ENCODE results near the gene RPSA.
"Not testable (repeated sequence)": the region's sequence is repeated elsewhere in the genome, so short reads cannot be mapped to it uniquely, and the experiment has no call there.

The RPSA gene

DNA sequence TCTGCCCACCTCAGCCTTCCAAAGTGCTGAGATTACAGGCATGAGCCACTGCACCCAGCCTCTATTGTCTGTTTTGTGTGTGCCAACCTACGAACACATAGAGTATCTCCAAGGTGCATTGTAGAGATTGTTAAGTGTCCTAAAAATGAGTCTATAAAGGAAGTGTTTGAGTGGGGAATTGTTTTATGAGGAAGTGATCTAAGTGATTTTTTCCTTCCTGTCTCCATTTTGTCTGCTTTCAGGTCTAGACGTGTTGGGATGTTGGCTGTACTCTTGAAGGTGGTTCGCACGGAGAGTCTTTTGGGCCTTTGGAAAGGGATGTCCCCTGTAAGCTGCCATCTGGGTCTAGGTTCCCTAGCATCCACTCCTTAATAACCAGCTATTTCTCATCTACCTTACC is 16.3 kb upstream of the RPSA start:
- DNase-seq, result no peak

DNA sequence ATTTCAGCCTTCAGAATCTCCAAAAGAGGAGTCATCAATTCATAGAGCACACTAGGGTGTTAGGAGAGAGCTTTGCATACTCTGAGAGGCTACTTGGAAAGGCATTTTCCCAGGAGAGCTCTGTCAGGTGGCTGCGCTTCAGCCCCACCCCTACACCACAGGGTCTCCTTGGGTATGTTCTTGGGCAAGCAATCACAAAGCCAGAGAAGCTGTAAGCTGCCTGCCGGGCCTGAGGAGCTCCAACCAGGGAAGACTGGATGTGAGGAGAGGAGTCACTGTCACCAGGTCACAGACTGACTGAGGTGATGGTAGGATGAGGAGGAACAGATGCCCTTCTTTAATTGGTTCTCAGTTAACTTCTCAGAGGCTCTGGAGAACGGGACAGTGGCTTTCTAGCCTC is 9.8 kb upstream of the RPSA start:
- no peak for DNase-seq

DNA sequence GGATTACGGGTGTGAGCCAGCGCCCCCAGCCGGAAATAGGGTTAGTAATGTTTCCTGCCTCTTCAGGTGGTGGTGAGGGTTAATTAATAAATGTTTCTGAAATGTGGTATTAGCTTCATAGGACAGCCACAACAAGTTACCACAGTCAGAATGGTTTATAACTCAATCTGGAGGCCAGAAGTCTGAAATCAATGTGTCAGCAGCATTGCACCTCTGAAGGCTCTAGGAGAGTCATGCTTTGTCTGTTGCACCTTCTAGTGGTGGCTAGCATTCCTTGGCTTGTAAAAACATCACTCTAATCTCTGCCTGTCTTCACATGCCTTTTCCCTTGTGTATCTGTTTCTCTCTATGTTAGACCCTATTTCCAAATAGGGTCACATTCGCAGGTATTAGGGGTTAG is 7.8 kb upstream of the RPSA start:
- DNase-seq, result no peak

DNA sequence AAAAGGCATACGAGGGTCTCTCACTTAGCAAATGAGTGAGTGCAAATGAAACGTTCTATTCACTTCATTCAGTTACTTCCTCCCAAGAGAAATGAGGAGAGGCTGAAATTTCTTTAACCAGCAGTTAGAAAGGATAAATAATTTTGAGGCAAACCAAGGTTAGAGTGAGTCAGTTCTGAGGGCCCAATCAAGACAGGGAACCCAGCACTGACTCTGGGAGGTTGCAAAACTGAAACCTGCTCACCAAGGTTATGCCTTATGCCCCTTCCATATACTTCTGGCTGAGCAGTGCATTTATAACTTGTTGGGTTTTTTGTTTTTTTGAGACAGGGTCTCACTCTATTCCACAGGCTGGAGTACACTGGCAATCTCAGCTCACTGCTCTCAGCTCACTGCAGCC is 4.5 kb upstream of the RPSA start:
- no peak for DNase-seq

DNA sequence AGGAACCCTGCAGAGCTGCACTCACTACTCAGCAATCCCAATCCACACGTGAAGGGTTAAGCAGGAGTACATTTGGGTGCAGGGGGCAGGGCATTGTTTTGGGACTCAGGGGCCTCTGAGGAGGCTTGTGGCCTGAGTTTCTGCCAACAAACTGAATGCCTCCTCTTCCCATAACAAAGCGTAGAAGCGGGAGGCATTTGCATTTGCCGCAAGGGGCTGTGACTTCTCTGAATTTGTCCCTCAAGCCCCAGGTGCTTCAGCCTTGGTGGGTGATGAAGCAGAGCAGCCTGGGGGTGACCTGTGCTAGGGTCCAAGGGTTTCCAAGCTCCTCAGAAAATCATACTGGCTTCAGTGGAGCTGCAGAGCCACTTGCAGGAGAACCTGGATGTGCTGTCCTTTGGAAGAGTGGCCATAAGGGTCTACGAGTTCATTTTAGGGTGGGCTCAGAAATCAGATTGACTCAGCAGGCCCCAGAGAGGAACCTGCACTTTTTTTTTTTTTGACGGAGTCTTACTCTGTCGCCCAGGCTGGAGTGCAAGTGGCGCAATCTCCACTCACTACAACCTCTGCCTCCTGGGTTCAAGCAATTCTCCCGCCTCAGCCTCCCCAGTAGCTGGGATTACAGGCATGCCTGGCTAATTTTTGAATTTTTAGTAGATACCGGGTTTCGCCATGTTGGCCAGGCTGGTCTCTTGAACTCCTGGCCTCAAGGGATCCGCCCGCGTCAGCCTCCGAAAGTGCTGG is 1.4 kb upstream of the RPSA start:
- DNase-seq, result no peak

DNA sequence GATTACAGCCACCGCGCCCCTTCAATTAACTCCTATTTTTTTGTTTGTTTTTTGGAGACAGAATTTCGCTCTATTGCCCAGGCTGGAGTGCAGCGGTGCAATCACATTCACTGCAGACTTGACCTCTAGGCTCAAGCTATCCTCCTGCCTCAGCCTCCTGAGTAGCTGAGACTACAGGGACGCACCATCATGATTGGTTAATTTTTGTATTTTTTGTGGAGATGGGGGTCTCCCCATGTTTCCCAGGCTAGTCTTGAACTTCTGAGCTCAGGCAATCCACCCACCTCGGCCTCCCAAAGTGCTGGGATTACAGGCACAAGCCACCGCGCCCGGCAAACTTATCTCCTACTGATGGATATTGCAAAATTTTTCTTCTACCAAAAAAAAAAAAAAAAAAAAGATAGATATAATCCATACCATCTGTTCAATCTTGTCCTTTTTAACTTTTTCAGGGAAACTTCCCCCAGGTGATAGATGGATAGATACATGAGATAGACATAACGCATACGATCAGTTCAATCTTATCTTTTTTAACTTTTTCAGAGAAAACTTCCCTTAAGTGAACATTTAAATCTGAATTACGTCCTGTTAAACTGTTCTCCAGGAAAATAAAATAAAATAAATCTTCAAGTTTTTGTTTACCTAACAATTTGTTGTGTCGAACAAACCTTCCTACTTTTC is 693 bp upstream of the RPSA start:
- DNase-seq, result no peak

DNA sequence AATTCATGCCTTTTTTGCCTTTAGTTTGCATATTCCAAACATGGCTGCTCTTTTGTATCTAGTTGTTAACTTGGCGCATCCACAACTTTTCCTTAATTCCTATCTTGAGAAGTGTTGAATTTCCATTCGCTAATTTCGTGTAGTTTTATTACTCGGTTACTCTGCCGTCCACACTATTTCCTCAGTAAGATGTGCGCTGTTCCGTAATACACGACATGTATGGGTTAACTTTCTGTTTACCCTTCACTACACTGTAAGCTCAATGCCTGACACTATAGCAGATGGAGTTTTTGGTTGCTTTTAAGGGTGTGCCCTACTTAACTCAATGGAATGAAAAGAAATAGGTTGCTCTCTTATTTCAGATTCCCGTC is 724 bp downstream of the RPSA start:
- no peak for DNase-seq

DNA sequence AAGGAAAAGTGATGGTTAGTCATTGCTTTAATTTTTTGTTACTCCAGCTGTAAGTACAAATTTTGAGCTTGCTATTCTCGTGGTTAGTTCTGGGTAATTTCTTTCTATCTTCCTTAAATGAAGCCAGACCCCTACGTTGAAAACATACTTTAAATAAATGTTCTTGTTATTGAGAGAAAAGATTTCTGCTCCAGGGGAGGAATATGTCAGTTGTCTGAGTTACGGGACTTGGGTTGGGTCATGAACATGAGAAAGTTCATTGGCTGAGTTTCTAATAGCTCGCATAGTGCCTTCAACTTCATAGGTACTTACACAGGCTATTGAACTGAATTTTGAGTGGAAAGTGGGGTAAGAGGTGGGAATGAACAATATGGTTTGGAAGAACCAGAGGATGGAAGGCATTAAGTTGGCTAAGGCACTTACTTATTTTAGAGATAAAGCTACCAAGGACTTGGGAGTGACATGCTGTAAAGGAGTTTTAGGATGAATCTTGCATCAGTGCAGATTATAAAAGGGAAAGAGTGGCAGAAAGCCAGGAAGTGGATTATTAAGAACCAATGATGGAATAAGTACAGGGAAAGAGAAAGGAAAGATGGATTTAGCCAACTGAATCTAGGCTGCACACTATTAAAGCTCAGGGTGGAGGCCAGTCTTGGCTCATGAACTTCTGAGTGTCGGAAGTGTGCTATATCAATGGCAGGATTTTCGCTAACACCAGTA is 1.4 kb downstream of the RPSA start:
- no peak for DNase-seq

DNA sequence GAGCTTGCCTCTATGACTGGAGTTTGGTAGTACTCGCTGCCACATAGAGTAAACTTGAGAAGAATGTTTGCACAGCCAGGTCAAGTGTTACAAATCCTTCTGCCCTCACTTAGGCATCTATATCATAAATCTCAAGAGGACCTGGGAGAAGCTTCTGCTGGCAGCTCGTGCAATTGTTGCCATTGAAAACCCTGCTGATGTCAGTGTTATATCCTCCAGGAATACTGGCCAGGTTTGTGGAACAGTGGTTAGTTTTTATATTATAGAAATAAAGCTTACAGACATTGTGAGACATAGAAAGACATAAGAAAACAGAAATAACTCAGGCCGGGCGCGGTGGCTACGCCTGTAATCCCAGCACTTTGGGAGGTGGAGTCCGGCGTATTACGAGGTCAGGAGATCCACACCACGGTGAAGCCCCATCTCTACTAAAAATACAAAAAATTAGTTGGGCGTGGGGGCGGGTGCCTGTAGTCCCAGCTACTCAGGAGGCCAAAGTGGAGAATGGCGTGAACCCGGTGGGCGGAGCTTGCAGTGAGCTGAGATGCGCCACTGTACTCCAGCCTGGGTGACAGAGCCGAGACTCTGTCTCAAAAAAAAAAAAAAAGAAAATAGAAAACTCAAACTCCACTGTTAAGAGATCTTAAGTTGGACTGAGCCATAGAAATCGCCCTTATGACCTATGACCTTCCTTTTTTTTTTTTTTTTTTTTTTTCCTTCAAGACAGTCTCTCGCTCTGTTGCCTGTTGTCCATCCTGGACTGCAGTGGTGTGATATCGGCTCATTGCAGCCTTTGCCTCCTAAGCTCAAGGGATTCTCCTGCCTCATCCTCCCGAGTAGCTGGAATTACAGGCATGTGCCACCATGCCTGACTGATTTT is 2.2 kb downstream of the RPSA start:
- DNase-seq, result no peak

DNA sequence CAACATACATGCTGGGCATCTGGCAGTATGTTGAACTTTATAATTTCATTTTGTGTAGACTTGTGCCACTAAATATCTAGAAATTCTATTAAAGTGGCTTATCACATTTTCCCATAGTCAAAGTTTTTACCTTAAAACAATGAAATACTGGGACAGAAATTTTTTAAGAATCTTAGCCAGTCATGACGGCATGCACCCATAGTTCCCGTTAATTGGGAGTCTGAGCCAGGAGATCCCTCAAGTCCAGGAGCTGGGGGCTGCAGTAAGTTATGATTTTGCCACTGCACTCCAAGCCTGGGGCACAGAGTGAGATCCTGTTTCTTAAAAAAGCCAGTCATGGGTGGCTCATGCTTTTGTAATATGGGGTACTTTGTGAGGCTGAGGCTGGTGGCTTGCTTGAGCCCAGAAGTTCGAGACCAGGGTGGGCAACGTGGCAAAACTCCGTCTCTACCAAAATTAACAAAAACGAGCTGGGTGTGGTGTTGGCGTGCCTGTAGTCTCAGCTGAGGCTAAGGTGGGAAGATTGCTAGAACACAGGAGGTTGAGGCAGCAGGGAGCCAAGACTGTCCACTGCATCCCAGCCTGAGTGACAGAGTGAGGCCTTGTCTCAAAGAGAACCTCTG is 3.1 kb downstream of the RPSA start:
- DNase-seq, result no peak

DNA sequence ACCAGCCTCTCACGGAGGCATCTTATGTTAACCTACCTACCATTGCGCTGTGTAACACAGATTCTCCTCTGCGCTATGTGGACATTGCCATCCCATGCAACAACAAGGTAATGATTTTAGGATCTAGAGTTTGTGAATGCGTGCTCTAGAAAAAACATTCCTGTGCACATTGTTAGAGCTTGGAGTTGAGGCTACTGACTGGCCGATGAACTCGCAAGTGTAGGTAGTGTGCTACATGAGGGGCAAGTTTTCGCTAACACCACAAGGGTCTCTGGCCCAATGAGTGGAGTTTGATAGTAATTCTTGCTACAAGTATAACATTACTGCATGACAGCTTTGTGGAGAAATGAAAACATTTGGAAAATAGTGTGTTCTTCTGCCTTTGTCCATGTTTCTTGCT is 4.4 kb downstream of the RPSA start:
- no peak for DNase-seq

DNA sequence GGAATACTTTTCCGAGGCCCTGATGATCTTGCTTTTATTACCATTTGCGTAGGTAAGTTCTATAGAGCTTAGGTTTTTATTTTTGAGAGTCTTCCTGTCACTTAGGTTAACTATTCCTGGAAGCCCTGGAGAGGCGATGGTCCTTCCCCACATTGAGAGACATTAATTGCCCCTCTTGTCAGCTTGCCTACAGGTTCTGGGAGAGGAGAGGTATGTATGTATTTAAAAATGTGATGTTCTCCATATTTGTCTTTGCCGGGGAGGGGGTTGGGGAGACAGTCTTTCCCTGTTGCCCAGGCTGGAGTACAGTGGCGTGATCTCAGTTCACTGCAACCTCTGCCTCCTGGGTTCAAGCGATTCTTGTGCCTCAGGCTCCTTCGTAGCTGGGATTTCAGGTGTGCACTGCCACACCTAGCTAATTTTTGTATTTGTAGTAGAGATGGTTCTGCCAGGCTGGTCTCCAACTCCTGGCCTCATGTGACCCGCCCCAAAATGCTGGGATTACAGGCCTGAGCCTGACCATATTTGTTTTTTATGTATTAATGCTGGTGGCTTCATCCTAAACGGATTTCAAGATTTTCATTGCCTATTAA is 6.2 kb downstream of the RPSA start:
- no peak for DNase-seq

DNA sequence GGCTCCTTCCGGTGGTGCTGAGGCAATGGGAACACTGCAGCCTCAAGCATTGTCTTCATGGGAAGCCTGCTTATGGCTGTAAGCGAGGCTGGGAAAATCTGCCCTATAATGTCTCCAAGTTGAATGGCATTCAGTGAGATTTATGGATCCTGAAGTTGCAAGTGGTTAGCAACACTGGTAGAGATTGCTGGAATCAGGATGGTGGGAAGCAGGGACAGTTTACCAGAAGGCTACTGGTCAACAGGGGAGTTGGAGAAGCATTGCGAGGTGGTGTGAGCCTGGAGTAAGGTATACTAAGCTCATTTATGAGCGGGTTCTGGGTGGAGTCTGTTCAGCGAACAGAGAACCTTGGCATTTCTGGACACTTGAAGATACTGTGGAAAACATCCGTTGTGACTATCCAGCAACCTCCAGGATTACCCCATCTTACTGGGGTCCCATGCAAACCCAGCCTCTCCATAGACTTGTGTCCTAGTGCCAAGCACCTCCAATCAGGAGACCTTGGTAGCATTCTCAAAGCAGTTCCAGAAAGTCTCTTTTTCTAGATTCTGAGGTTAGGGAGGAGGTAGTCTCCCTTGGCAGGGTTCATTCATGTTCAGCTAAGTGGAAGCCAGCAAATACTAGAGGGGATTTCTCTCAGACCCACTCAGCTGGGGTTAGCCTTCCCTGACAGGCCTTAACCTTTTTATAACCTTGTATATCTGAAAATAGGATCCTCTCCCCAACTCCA is 7.3 kb downstream of the RPSA start:
- DNase-seq, result no peak

DNA sequence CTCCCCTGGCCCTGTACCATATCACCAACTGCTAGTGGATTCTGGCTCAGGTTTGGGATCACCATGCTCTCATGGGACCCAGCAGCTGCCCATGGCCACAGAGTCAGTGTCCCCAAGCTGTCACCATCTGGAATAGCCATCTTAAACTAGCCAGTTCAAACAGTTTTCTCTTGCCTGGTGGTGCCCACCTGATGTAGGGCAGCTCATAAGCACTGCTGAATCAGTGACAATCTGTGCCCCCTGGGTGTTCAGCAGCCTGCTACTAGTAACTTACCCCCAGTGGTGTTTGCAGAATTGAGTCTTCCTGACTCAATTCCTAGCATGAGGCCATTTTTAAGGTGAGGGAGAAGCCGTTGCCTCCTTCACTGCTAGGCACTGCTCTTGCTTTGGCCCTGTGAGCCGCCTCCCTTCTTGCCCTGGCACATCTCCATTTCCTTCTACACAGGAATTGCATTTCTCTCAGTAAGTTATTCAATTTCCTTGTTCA is 7.9 kb downstream of the RPSA start:
- DNase-seq, result no peak

DNA sequence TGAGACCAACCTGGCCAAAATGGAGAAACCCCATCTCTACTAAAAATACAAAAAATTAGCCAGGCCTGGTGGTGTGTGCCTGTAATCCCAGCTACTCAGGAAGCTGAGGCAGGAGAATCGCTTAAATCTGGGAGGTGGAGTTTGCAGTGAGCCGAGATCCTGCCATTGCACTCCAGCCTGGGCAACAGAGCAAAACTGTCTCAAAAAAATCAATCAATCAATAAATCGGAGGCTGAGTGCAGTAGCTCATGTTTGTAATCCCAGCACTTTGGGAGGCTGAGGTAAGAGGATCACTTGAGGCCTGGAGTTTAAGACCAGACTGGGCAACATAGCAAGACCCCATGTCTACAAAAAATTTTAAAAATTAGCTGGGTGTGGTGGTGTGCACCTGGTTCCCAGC is 8.8 kb downstream of the RPSA start:
- DNase-seq, result not testable (repeated sequence)

DNA sequence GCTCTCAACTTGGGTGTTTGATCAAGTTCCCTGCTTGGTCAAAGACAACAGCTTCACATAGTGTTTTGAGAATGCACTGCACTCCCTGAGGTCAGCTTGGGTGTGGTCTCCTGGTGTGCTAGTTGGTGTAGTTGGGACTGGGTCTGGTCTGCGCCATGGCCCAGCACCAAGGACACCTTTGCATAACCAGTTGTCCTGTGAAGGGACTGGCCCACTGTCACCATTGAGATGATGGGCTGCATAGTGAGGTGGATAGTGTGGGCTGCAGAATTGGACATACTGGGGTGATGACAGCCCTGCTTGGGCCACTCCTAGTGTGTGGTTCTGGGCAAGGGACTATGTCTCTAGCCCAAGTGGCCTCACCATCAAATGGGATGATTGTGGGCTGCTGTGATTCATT is 9.5 kb downstream of the RPSA start:
- DNase-seq, result no peak

DNA sequence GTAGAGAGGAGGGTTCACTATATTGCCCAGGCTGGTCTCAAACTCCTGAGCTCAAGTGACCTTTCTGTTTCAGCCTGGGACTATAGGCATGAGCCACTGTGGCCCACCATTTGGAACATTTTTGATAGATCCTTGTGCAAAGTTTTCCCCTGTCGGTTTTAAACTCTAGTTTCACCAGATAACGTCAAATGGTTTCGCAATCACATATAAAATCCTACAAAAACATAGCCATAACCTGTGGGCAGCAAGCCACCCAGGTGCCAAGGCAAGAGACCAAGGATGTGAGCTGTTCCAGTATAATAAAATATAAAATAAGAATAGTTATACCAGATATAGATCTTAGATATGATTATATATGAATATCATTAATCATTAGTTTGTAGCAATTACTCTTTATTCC is 10.5 kb downstream of the RPSA start:
- DNase-seq, result not testable (repeated sequence)

DNA sequence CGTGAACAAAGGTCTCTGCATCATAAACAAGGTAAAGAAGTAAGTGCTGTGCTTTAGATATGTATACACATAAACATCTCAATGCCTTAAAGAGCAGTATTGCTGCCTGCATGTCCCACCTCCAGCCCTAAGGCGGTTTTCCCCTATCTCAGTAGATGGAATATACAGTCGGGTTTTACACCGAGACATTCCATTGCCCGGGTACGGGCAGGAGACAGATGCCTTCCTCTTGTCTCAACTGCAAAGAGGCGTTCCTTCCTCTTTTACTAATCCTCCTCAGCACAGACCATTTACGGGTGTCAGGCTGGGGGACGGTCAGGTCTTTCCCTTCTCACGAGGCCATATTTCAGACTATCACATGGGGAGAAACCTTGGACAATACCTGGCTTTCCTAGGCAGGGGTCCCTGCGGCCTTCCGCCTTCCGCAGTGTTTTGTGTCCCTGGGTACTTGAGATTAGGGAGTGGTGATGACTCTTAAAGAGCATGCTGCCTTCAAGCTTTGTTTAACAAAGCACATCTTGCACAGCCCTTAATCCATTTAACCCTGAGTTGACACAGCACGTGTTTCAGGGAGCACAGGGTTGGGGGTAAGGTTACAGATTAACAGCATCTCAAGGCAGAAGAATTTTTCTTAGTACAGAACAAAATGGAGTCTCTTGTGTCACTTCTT is 12.2 kb downstream of the RPSA start:
- DNase-seq, result not testable (repeated sequence)

DNA sequence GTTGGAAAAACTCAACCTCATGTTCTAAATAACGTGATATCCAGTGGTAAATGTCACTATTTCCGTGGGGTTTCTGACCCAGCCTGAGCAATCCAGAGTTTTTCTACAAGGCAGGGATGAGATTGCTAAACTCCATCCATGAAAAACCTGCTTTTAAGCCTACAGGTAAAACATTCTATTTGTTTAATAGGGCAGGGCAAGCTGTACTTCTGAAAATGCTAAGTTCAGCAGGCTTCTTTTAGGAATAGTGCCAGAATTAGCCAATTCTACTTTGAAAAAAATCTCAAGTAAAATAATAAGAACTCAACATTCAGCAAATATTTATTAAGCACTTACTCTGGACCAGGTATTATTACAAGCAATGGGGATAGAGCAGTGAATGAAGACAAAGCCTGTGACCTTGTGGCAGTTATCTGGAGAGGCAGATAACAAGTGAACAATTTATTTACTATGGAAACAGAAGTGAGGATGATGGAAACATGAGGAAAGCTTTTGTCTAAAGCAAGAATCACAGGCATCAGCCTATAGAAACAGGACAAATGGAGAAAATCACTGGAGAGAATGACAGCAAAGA is 13.3 kb downstream of the RPSA start:
- no peak for DNase-seq

DNA sequence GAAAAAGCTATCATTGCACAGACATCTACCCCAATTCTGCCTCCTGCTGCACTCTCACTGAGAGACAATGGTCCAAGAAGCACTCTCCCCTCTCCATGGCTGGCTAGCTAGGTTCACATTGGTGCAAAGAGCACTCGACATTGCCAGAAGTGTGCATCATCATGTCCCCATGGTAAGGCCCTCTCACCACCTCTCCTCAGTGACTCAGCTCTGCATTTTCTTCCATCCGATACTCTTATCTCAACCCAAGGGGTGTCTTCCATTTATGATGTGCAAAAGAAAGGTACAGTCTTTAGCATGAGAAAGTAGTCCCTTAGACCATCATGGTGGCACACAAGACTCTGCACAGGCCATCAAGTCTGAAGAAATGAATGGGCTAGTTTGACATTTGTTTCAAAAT is 14.0 kb downstream of the RPSA start:
- DNase-seq, result no peak

All from retina (tissue), 1 donor.